Measurements from ENCODE around the gene CCNL2.
"Not testable (repeated sequence)": the region's sequence is repeated elsewhere in the genome, so short reads cannot be mapped to it uniquely, and the experiment has no call there.

CCNL2 gene

DNA sequence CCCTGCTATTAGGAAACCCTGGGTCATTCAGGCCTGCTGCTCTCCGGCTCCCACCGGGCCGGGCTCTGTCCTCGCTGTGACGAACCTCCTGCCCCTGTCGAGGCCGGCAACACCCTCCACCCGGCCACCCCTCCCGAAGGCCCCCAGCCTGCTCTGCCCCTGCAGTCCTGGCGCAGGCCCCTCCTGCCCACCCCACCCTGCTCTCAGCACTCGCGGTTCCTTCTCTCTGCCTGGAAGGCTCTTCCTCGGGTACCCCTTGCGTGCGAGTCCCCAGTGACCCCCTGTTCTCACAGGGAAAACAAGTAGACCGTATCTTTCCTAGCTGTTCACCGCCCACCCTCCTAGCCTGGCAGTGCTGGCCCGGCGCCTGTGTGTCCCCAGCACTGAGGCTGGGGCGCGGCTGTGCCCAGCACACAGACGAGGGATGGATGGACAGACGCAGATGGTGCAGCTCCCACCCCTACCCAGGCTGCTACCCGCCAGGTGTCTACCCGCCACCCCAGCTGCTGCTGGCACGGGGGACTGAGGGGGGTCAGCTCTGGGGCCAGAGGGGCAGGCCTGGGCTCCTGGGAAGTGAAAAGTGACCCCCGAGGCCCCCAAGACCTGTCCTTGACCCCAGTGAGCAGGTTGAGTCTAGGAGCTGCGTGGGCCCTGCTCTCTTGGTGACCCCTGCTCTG lies 33.3 kb upstream of the CCNL2 start:
- DNase-seq = peak; percentile 56

DNA sequence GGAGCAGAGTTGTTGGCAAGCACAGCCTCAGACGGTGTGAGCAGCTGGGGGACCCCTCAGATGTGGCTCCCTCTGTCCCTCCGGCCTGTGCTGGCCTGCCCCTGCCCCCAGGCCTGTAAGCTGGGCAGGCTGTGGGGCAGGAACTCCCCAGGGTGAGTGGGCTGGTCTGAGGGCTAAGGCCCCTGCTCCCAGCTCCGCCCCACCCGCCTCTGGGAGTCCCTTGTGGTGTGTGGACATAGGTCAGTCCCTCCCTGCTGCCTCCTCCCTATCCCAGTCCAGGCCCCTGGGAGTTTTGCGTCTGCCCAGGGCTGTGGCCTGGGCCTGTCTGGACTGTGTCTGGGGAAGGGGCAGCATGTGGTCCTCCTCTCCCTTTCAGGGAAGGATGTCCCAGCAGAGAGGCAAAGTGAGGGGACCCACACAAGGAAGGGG lies 32.7 kb upstream of the CCNL2 start:
- peak; percentile 71 for DNase-seq

DNA sequence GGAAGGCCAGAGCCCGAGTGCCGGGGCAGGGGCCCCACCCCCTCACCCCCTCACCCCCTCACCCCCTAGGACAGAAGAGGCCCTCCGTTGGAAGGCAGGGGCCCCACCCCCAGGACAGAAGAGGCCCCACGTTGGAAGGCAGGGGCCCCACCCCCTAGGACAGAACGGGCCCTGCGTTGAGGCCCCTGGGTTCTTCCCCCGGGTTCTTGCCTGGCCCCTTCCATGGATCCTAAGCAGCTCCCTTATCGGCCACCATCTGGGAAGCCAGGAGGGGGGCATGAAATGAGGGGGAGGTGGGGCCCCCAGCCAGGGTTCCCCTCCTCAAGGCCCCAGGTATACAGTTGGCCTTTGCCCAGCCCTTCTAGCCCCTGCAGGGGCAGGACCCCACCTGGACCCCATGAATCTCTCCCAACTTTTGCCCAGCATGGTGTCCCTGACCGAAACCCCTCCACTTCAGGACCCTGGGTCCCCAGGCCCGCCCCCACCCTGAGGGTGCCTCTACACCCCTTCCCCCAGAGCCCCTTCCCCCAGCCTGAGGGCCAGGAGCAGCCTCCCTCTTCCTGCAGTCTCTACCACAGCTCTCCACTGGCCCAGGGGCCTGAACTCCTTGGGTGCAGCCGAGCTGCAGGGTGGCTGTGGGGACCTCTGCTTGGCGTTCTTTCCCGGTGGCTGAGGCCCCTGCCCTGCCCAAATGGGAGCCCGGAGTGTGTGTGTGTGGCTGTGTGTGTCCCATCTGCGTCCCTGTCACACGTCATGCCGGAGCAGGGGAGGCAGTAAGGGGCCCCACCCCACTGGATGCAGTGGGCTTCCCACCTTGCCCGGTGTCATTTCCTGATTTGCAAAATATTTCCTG lies 32.1 kb upstream of the CCNL2 start:
- no peak for DNase-seq

DNA sequence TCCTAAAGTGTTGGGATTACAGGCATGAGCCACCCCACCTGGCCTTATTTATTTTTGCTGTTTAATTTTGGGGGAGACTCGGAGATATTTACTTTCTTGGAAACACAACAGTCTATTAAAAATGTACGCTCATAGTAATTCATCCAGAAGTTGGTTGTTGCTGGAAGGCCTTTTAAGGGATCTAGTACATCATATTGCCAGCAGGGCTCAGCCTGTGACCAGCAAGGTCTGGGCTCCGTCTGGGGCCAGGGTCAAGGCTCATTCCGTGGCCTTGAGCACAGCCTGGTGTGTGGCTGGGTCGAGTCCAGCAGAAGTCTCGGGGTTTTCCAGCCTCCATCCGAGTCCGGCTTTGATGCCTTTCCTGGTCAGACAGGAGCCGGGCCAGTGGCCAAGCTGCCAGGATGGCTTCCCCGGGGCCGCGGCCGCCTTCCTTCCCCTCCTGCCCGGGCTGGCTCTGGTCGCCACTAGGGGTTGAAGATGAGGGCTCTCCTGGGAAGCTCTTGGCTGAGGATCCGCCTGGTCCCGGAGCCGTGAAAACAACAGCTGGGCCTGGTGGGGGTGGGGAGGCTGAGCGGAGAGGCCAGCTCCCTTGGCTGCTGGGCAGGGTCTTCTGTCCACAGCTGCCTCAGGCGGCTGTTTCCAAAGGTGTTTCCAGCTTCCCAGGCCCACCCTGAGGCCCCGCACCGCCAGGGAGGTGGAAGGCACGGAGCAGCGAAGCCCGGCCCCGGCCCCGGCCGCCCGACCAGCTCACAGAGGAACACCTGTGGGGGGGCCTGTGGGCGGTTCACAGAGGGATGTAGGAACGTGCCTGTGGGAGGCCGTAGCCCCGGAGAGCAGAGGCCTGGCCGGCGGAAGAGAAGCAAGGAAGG lies 31.2 kb upstream of the CCNL2 start:
- peak; percentile 86 for DNase-seq

DNA sequence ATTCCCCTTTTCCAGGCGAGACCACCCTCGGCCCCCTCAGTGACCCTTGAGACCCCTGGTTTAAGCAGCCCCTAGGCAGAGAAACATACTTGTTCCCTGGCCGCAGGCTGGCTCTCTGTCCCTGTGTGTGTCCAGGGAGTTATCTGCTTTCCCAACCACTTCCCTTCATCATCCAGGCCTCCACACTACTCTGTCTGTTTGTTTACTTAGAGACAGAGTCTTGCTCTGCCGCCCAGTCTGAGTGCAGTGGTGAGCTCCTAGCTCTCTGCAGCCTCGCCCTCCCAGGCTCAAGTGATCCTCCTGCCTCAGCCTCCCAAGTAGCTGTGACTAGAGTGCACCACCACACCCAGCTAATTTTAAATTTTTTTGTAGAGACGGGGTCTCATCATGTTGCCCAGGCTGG lies 30.5 kb upstream of the CCNL2 start:
- DNase-seq = no peak

DNA sequence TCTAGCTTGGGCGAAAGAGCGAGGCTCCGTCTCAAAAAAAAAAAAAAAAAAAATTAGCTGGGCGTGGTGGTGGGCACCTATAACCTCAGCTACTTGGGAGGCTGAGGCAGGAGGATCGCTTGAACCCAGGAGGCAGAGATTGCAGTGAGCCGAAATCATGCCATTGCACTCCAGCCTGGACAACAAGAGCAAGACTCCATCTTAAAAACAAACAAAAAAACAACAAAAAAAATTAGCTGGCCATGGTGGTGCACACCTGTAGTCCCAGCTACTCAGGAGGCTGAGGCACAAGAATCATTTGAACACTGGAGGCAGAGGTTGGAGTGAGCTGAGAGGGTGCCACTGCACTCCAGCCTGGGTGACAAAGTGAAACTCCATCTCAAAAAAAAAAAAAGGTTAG lies 29.8 kb upstream of the CCNL2 start:
- not testable (repeated sequence) for DNase-seq

DNA sequence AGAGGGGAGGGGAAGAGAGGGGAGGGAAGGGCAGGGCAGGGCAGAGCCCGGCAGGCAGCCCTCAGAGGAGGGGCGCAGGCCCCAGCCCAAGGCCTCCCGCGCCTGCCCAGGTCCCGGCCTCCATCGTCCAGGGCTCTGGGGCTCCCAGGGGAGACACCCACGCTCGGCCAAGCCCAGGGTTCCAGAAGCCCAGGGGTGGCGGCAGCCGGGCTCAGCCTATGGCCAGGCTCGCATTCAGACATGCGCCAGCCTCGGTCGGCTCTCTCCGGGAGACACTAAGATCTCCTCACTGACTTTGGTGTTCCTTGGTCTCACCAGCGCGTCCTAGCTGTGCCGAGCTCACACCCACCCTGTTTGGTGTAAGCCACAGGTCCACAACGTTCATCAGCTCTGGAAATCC lies 29.0 kb upstream of the CCNL2 start:
- DNase-seq = no peak

DNA sequence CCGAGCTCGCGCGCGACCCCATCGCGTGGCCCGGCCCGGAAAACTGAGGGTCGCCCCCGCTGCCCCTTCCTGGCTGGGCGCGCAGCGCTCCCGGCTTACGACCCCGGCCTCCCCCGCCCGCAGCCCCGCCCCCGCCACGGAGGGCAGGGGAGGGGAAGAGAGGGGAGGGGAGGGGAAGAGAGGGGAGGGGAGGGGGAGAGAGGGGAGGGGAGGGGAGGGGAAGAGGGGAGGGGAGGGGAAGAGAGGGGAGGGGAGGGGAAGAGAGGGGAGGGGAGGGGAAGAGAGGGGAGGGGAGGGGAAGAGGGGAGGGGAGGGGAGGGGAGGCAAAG lies 28.6 kb upstream of the CCNL2 start:
- peak; percentile 52 for DNase-seq

DNA sequence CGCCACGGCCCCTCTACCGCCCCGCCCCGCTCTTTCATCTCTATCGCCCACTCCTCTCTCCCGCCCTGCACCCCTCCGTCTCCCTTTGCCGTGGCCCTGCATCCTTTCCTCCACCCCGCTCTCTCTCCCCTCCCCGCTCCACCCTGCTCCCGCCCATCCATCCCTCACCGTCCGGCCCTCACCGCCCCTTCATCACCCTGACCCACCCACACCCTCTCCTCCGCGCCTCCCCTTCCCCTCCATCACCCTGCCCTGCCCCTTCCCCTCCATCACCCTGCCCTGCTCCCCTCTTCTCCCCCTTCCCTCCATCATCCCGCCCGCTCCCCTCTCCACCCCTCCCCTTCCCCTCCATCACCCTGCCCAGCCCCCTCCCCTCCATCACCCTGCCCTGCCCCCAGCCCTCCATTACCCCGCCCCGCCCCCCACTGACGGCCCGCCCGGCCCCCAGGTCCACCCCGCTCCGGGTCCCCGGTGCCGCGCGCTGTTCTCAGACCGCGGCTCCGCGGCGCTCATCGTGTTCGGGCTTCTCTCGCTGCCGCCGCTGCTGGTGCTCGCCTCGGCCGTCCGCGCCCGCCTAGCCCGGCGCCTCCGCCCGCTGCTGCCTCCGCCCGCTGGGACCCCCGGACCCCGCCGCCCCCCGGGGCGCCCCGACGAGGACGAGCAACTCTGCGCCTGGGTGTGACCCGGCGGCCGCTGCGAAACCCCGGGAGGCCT lies 28.1 kb upstream of the CCNL2 start:
- DNase-seq = peak; percentile 84

DNA sequence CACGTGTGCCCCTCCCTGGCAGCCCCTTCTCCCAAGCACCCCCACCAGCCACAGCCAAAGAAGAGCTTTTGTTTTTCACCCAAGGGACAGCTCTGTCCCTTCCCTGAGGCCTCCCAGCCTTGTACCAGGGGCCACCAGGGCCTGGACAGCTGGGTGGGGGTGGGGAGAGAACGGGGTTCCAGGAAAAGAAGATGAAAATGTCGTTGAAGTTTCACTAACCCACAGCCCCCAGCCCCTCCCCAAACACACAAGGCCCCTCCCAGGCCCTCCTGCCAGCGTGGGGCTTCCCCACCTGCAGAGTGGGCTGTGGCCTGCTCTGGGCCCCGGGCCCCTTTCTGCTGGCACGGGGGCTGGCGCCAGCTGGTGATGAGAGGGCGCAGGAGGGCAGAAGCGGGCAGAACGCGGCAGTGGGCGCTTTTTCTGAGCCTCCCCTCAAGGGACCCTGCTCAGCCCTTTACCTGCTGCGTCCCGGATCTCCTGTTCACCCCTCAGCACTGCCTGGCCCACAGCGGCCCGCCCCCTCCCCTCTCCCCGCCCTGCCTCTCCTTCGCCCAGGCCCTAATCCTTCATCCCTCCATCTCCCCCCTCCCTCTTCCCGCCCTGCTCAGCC lies 27.5 kb upstream of the CCNL2 start:
- no peak for DNase-seq

DNA sequence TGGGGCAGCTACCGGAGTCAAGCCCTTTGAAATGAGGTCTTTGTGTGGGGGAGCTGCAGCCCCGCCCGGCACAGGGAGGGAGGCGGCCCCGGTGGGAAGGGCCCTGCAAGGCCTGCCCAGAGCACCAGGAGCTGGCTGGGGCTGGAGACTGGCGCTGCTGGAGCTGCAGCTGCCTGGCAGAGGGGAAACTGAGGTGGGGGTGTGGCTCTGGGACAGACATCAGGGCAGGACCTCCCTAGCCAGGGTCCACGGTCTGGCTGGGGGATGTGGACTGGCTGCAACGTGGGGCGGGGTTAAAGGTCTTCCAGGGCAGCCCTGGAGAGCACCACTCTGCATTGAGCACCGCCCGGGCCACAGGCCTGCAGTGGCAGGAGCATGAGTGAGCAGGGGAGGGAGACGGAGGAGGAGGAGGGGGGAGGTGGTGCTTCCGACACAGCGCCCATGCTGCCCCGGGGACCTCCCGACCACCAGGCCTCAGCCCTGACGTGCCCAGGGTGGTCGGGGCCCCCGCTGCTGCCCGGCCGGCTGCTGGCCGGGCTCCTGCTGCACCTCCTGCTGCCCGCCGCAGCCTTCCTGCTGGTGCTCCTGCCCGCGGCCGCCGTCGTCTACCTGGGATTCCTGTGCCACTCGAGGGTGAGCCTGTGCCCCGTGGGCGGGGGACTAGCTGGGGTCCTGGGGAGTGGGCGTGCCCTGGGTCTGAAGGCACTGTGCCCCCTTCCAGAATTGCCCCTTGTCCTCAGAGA lies 26.8 kb upstream of the CCNL2 start:
- peak; percentile 27 for DNase-seq

DNA sequence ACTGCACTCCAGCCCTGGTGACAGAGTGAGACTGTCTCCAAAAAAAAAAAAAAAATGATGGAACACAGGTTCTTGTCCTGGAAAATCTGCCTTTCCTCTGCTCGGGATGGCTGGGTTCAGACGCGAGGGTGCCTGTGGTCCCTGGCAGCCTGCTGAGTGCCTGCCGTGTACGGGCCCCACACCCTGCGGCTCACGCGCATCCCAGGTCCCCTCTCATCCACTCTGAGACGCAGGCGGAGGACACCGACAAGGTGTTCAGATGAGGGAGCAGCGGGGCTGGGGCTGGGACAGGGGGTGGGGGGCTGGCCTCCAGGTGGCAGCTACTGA lies 26.3 kb upstream of the CCNL2 start:
- no peak for DNase-seq

DNA sequence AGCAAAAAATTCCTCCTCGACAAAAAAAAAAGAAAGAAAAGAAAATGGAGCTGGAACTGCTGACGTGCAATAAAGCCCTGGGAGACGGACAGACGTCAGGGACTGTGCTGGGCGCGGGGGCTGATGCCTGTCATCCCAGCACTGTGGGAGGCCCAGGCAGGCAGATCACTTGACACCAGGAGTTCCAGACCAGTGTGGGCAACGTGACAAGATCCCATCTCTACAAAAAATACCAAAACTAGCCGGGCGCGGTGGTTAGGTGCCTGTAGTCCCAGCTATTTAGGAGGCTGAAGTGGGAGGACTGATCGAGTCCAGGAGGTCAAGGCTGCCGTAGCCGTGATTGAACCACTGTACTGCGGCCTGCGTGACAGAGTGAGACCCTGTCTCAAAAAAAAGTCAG lies 25.6 kb upstream of the CCNL2 start:
- DNase-seq = no peak

DNA sequence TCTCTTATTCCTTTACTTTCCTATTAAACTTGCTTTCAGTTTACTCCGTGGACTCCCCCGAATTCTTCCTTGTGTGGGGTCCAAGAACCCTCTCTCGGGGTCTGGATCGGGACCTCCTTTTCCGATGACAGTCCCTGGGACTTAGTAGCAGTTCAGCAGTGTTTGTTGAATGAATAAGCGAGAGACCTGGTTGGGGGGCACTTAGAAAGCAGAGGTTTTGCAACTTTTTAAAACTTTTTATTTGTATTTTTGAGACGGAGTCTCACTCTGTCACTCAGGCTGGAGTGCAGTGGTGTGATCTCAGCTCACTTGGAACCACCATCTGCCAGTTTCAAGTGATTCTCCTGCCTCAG lies 24.1 kb upstream of the CCNL2 start:
- DNase-seq = no peak

DNA sequence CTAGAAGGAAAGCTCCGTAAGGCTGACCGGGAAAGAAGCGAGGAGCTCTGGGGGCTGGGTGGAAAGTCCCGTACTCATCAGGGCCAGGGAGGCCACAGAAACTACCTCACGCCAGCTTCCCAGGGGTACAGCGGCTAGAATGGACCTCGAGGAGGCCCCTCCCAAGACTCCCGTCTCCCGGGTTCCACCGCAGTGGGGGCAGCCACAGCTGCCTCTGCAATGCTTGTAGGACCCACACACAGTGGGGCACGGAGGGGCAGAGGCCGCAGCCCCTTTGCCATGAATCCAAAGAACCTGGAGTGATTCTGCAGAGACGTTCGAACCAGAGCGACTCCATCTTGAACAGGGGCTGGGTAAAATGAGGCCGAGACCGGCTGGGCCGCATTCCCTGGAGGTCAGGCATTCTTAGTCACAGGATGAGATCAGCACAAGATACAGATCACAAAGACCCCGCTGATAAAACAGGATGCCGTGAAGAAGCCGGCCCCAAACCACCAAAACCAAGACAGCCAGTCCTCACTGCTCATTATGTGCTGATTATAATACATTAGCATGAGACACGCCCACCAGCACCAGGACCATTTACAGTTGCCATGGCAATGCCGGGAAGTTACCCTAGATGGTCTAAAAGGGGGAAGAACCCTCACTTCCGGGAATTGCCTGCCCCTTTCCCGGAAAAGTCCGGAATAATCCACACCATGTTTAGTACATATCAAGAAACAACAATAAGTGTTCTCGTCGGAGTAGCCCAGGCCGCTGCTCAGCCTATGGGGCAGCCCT lies 23.5 kb upstream of the CCNL2 start:
- DNase-seq = peak; percentile 37

DNA sequence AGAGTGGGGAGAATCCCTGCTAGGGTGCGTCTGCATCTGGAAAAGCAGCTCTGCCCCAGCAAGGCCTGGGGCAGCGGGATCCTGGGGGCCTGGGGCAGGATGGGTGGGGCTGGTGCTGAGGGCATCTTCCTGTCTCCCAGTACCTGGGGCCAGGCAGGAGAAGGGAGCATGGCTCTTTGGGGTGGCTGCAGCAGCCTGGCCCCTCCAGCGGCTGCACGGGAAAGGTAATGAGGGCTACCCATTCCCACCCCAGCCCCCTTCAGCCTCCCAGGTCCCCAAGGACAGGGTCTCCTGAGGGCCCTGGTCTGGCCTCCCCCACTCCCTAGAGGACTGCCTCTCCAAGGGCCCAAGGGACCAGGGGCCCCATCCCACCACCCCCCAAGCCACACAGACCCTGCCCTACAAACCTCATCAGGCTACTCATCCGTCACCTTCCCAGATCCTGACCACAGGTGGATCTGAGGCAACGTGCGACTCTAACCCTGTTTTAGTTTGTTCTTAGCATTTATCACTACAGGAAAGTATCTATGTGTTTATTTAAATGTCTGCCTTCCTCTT lies 22.9 kb upstream of the CCNL2 start:
- no peak for DNase-seq

DNA sequence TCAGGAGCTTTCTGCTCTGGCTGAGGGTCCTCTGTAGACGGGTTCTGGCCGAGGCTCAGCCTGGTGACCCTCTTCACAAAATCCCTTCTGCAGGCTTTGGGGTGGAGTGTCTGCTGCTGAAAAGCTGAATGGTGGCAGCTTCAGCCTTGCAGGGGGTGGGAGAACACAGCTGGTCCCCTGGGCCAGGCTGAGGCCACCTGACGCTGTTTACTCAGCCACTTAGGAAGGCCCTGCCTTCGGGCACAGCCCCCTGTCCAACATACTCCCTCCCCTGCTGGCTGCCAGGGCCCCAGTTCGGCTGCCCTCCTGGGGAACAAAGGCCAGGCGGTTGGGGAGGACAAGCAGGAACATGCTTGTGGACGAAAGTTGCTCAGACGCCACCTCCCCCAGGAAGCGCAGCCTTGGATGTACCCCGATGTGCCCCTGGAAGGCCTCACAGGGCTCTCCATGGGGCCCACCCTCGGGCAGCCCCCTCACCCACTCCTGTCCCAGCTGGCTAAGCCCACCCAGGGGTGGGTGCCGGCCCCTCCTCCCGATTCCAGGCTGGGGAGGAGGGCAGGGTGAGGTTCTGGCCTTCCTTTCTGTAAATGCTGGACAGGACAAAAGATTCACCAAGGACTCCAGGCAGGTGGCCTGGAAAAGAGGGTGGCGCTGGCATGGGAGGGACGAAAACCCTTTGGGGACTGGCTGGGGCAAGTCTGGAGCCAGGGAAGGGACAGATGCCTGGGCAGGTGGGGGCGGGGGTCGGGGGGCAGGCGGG lies 22.2 kb upstream of the CCNL2 start, which contains the start of gene ANKRD65:
Gene ANKRD65, minus strand, starts transcription at position 130 of the 760 bp plus-strand sequence. CDS start 271 bp downstream, outside the sequence.
- DNase-seq = peak; percentile 72

DNA sequence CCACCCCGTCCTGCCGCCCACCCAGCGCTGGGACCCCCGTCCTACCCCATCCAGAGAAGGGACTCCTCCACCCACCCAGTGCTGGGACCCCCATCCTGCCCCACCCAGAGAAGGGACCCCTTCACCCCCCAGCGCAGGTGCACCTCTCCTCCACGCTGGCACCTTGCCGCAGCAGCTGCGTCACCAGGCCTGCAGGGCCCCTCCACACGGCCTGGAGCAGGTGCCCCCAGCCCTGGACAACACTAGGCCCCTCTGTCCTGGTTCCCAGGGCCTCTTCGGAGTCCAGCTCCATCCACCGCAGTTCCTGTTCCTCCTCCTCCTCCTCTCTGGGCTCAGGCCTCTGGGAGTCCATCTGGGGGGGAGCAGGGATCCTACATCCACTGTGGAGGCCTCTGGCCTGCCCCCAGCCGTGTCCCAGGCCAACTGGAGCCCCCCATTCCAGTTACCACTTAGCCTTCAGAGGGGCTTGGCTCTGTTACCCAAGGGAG lies 21.6 kb upstream of the CCNL2 start:
- peak; percentile 57 for DNase-seq

DNA sequence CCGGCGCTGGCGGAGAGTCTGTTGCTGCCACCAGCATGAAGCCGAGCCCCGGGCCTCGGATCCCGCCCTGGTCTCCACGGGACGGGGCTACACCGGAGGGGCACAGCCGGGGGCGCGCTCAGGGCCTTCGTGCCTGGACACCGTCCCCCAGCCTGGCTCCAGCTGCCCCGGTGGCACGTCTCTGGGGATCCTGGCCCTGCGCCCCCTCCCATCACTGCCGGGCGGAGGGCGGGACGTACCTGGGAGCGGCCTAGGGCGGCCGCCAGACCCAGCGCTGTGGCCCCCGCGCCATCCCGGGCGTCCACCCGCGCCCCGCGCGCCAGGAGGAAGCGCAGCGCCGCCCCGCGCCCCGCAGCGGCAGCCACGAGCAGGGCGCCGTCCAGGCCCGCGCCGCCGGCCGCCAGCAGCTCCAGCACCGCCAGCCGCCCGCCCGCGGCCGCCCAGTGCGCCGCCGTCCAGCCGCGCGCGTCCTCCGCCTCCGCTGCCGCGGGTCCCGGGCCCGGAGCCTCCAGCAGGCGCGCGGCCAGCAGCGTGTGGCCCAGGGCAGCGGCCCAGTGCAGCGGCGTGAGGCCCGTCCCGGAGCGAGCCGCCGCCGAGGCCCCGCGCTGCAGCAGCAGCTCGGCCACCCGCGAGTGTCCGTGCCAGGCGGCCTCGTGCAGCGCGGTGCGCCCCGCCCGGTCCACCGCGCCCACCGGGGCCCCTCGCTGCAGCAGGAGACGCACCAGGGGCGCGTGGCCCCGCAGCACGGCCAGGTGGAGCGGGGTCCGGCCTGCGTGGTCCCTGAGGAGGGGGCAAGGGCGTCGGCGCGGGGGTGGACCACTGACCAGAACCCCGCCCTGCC lies 20.9 kb upstream of the CCNL2 start:
- peak; percentile 43 for DNase-seq
